GM23338 (cell line): ENCODE results near the gene AACS. TPM values are rescaled to one million over a fixed set of nuclear protein-coding genes. Genes with fewer than 3 reads are reported as not detected.

Experiments
- ATAC-seq: fragments of 200-7000 bp; cut with Tn5 transposase; 3 replicates; pipeline ENCODE4 v1.9.1; 2020
- DNase-seq: peaks from one replicate; pipeline ENCODE4 v3.0.0-alpha.2; 2015; ENCODE audit warnings: low spot score
- H2AFZ ChIP-seq: fragments of 200-600 bp; sonication (generic); 2 replicates; pipeline ENCODE4 v1.8.0; 2016; ENCODE audit warnings: antibody characterized with exemption, mild to moderate bottlenecking, moderate library complexity
- H3F3A ChIP-seq: fragments of 200-600 bp; sonication (generic); replicated peaks from 2 replicates; pipeline ENCODE4 v1.8.0; 2017; ENCODE audit warnings: antibody characterized with exemption, mixed run types, low read depth
- H3K27ac ChIP-seq: fragments of 200-600 bp; sonication (generic); 2 replicates; pipeline ENCODE4 v1.6.1; 2016; ENCODE audit warnings: low read depth
- H3K27me3 ChIP-seq: fragments of 200-600 bp; sonication (generic); 2 replicates; pipeline ENCODE4 v1.8.0; 2016; ENCODE audit warnings: mild to moderate bottlenecking, mixed run types, moderate library complexity; ENCODE audit not compliant: insufficient read depth
- H3K36me3 ChIP-seq: fragments of 200-600 bp; sonication (generic); 2 replicates; pipeline ENCODE4 v1.8.0; 2016; ENCODE audit warnings: mild to moderate bottlenecking; ENCODE audit not compliant: insufficient read depth
- H3K4me1 ChIP-seq: fragments of 200-600 bp; sonication (generic); 2 replicates; pipeline ENCODE4 v1.8.0; 2016; ENCODE audit warnings: mild to moderate bottlenecking, moderate library complexity; ENCODE audit not compliant: insufficient read depth
- H3K4me2 ChIP-seq: fragments of 200-600 bp; sonication (generic); 2 replicates; pipeline ENCODE4 v1.7.1; 2017; ENCODE audit warnings: mixed run types
- H3K4me3 ChIP-seq: fragments of 200-600 bp; sonication (generic); 2 replicates; pipeline ENCODE4 v1.6.1; 2016; ENCODE audit warnings: mixed run types
- H3K79me2 ChIP-seq: fragments of 200-600 bp; sonication (generic); replicated peaks from 2 replicates; pipeline ENCODE4 v1.8.0; 2017; ENCODE audit warnings: mild to moderate bottlenecking; ENCODE audit not compliant: insufficient read depth
- H3K9me2 ChIP-seq: fragments of 200-600 bp; sonication (generic); 2 replicates; pipeline ENCODE4 v1.8.0; 2017; ENCODE audit not compliant: insufficient read depth
- H4K20me1 ChIP-seq: fragments of 200-600 bp; sonication (generic); replicated peaks from 2 replicates; pipeline ENCODE4 v1.8.0; 2017; ENCODE audit warnings: mild to moderate bottlenecking; ENCODE audit not compliant: insufficient read depth
- H3K27ac Mint-ChIP-seq: 2 replicates; pipeline ENCODE4 v1.8.0; 2020; ENCODE audit warnings: inconsistent platforms, mild to moderate bottlenecking, moderate library complexity, mixed read lengths
- H3K27me3 Mint-ChIP-seq: 3 replicates; pipeline ENCODE4 v1.8.0; 2022; ENCODE audit warnings: low read depth, mild to moderate bottlenecking, moderate library complexity, mixed read lengths, inconsistent platforms; ENCODE audit not compliant: insufficient read depth, poor library complexity
- H3K36me3 Mint-ChIP-seq: 3 replicates; pipeline ENCODE4 v1.8.0; 2021; ENCODE audit warnings: low read depth, mild to moderate bottlenecking, inconsistent platforms, moderate library complexity, mixed read lengths
- H3K4me1 Mint-ChIP-seq: 3 replicates; pipeline ENCODE4 v1.8.0; 2020; ENCODE audit warnings: mild to moderate bottlenecking, inconsistent platforms, mixed read lengths
- H3K4me3 Mint-ChIP-seq: 3 replicates; pipeline ENCODE4 v1.8.0; 2021; ENCODE audit warnings: moderate library complexity, mild to moderate bottlenecking, inconsistent platforms, mixed read lengths
- H3K9me3 Mint-ChIP-seq: 3 replicates; pipeline ENCODE4 v1.8.0; 2020; ENCODE audit warnings: moderate library complexity, mild to moderate bottlenecking, inconsistent platforms, mixed read lengths
- CTCF ChIP-seq, 2 experiments: fragments of 200-600 bp in 1 of 2; sonication (generic) in 1 of 2; conservative IDR thresholded peaks; 2 replicates each; pipeline versions ENCODE4 v1.5.1 to v1.6.1; 2016 to 2017; ENCODE audit warnings: antibody characterized with exemption in 2 of 2, low read depth in 2 of 2, mild to moderate bottlenecking in 2 of 2, moderate library complexity in 1 of 2
- STAT1 ChIP-seq: IDR thresholded peaks from one replicate; pipeline ENCODE4 v1.6.1; 2016; ENCODE audit warnings: antibody characterized with exemption; ENCODE audit not compliant: unreplicated experiment
- ZNF114 ChIP-seq: fragments of 250-450 bp; sonication (Bioruptor Pico); IDR thresholded peaks from 2 replicates; pipeline ENCODE4 v1.5.0; 2020; ENCODE audit warnings: mild to moderate bottlenecking, moderate library complexity
- ZNF462 ChIP-seq: fragments of 250-450 bp; sonication (Bioruptor Pico); IDR thresholded peaks from 2 replicates; pipeline ENCODE4 v1.5.0; 2020; ENCODE audit warnings: mild to moderate bottlenecking, moderate library complexity
- polyA plus RNA-seq: library from polyadenylated mRNA; unstranded; fragments of >200 nt; fragmentation: Nextera tagmentation; extraction: Ambion mirVana; gene quantifications from 2 replicates; pipeline ENCODE4 v1.2.1, GENCODE V29; 2016
- total RNA-seq: library from RNA; depleted of rRNA; stranded (reverse); fragments of >200 nt; shearing (Covaris generic); gene quantifications from 2 replicates; pipeline ENCODE4 v1.2.3, GENCODE V29; 2014

The AACS gene
- total and polyA plus RNA-seq, 2 experiments from 2014 or later, result 31.1 to 64.4 TPM

GRCh38 chr12:125069616-125070015, 4.4 kb downstream of the AACS start:
- Histone ChIP-seq H3F3A (no peaks in the 10 kb centered on the region), H3K27me3 (no peaks in the 10 kb centered on the region), H3K4me2 (no peak overlapping the region), H4K20me1 (peaks cover 50% of the 10 kb centered on the region), H3K36me3 (0 out of 2 replicates have a peak, but pooled peaks cover 7% of the 10 kb centered on the region), H3K27ac (no peak overlapping the region), H3K4me1 (peaks cover 20% of the 10 kb centered on the region), H3K9me2 (no peaks in the 10 kb centered on the region), H3K79me2 (peaks cover 85% of the 10 kb centered on the region), H2AFZ (no peak overlapping the region), H3K4me3 (no peak overlapping the region)
- no peaks in the 10 kb centered on the region; the same call in 2 of the 3 replicates for H3K9me3 Mint-ChIP-seq
- H3K4me3 Mint-ChIP-seq, result no peak overlapping the region
- TF ChIP-seq CTCF (conservative IDR thresholded peaks at IDR 0.05; ENCODE audit: low read depth in 2 of 2) (no peak), ZNF462 (no peak), STAT1 (no peak)
- peaks cover 6% of the 10 kb centered on the region for H3K27me3 Mint-ChIP-seq
- peak overlapping the region; percentile 41; the same call in 1 of the 2 replicates for H3K27ac Mint-ChIP-seq
- ATAC-seq, result no peak
- DNase-seq, result no peak
- H3K36me3 Mint-ChIP-seq, result peaks cover 12% of the 10 kb centered on the region
- H3K4me1 Mint-ChIP-seq, result peaks cover 23% of the 10 kb centered on the region

- peaks cover 6% of the 10 kb centered on the region for H3K27me3 Mint-ChIP-seq
- TF ChIP-seq ZNF114 (CRISPR knock-in tag), result no peak
- peak; percentile 29 to 63; a peak in 3 of 4 replicates for TF ChIP-seq CTCF (conservative IDR thresholded peaks at IDR 0.05; ENCODE audit: low read depth in 2 of 2)
- Histone ChIP-seq H3K27me3 (no peaks in the 10 kb centered on the region), H3K9me2 (no peaks in the 10 kb centered on the region), H3K36me3 (0 out of 2 replicates have a peak, but pooled peaks cover 10% of the 10 kb centered on the region), H3K4me2 (no peak overlapping the region), H3F3A (no peaks in the 10 kb centered on the region), H4K20me1 (peaks cover 52% of the 10 kb centered on the region), H3K79me2 (peaks cover 85% of the 10 kb centered on the region), H3K4me3 (no peak overlapping the region), H3K4me1 (peaks cover 20% of the 10 kb centered on the region), H3K27ac (no peak overlapping the region), H2AFZ (no peak overlapping the region)
- H3K36me3 Mint-ChIP-seq, result peaks cover 12% of the 10 kb centered on the region
- no peaks in the 10 kb centered on the region; the same call in 2 of the 3 replicates for H3K9me3 Mint-ChIP-seq
- H3K27ac Mint-ChIP-seq, result peak overlapping the region; percentile 41; the same call in 1 of the 2 replicates
- ATAC-seq, result no peak
- H3K4me3 Mint-ChIP-seq, result no peak overlapping the region
- H3K4me1 Mint-ChIP-seq, result peaks cover 19% of the 10 kb centered on the region
- peak; percentile 35 for DNase-seq
Measured at GRCh38 chr12:125070112-125070511, 4.9 kb downstream of the AACS start.
